Keratinocyte (primary cell): Measurements from ENCODE around the gene DYNC1I1. TPM values are rescaled to one million over a fixed set of nuclear protein-coding genes. Genes with fewer than 3 reads are reported as not detected.

ENCODE experiments used
- DNase-seq: peaks from one replicate; pipeline ENCODE4 v3.0.0-alpha.2; 2011; ENCODE audit warnings: low read depth, missing footprints, low spot score
- FAIRE-seq: peaks from 2 replicates; lab custom pipeline; 2011; peaks lifted over from hg19 to GRCh38; lab: Jason Lieb, UNC
- H2AFZ ChIP-seq: 2 replicates; pipeline ENCODE4 v1.6.0; 2012; ENCODE audit warnings: low read length, control low read depth, inconsistent platforms; ENCODE audit not compliant: control insufficient read depth
- H3K27ac ChIP-seq: 2 replicates; pipeline ENCODE4 v1.5.1; 2011; ENCODE audit warnings: low read length; ENCODE audit not compliant: control insufficient read depth, insufficient read depth
- H3K27me3 ChIP-seq: 3 replicates; pipeline ENCODE4 v1.6.0; 2011; ENCODE audit warnings: low read length; ENCODE audit not compliant: control insufficient read depth, insufficient read depth; ENCODE audit errors: extremely low read depth
- H3K36me3 ChIP-seq, 2 experiments: 2 replicates in 1 of 2; 3 replicates in 1 of 2; pipeline ENCODE4 v1.5.1; 2011; ENCODE audit warnings: low read length in 2 of 2, mild to moderate bottlenecking in 1 of 2; ENCODE audit not compliant: control insufficient read depth in 2 of 2, insufficient read depth in 2 of 2; ENCODE audit errors: extremely low read depth in 1 of 2
- H3K4me1 ChIP-seq: 3 replicates; pipeline ENCODE4 v1.5.1; 2011; ENCODE audit warnings: low read length; ENCODE audit not compliant: control insufficient read depth, insufficient read depth; ENCODE audit errors: extremely low read depth
- H3K4me2 ChIP-seq: 3 replicates; pipeline ENCODE4 v1.6.0; 2011; ENCODE audit warnings: low read depth, low read length; ENCODE audit not compliant: control insufficient read depth, insufficient read depth; ENCODE audit errors: extremely low read depth
- H3K4me3 ChIP-seq, 3 experiments: fragments of 200-600 bp in 1 of 3; sonication (generic) in 1 of 3; 2 replicates in 2 of 3; 3 replicates in 1 of 3; pipeline ENCODE4 v1.5.1; 2011 to 2016; ENCODE audit warnings: low read length in 3 of 3, mild to moderate bottlenecking in 3 of 3, control low read depth in 2 of 3, inconsistent platforms in 1 of 3, low read depth in 1 of 3, mixed read lengths in 1 of 3, mixed run types in 1 of 3, moderate library complexity in 1 of 3; ENCODE audit not compliant: control insufficient read depth in 2 of 3, insufficient read depth in 2 of 3; ENCODE audit errors: extremely low read depth in 1 of 3
- H3K79me2 ChIP-seq: 2 replicates; pipeline ENCODE4 v1.6.0; 2012; ENCODE audit warnings: low read length; ENCODE audit not compliant: control insufficient read depth, insufficient read depth
- H3K9ac ChIP-seq: 3 replicates; pipeline ENCODE4 v1.6.0; 2011; ENCODE audit warnings: low read length; ENCODE audit not compliant: control insufficient read depth, insufficient read depth; ENCODE audit errors: extremely low read depth
- H3K9me1 ChIP-seq: 3 replicates; pipeline ENCODE4 v1.6.0; 2011; ENCODE audit warnings: low read length; ENCODE audit not compliant: control insufficient read depth, insufficient read depth; ENCODE audit errors: extremely low read depth
- H3K9me3 ChIP-seq: 2 replicates; pipeline ENCODE4 v1.5.1; 2012; ENCODE audit warnings: low read depth, low read length; ENCODE audit not compliant: control insufficient read depth
- H4K20me1 ChIP-seq: 3 replicates; pipeline ENCODE4 v1.6.0; 2011; ENCODE audit warnings: low read length; ENCODE audit not compliant: control insufficient read depth, insufficient read depth; ENCODE audit errors: extremely low read depth
- CTCF ChIP-seq, 3 experiments: IDR thresholded peaks in 1 of 3; conservative IDR thresholded peaks in 1 of 3; optimal IDR thresholded peaks in 1 of 3; 2 replicates in 2 of 3; 3 replicates in 1 of 3; pipeline versions ENCODE3 to v1.5.1; 2011; ENCODE audit warnings: low read length in 3 of 3, mild to moderate bottlenecking in 3 of 3, moderate library complexity in 2 of 3, control low read depth in 1 of 3, inconsistent platforms in 1 of 3; ENCODE audit not compliant: insufficient read depth in 2 of 3; ENCODE audit errors: extremely low read depth in 1 of 3
- EZH2 ChIP-seq: IDR thresholded peaks from one replicate; pipeline ENCODE4 v1.6.1; 2012; ENCODE audit warnings: inconsistent platforms, mild to moderate bottlenecking, low read length, moderate library complexity
- dilution Hi-C: fragments of 300-500 bp; cut with MboI; formaldehyde crosslinking; loops from one replicate; pipeline ENCODE4 v1.7.0; 2020; ENCODE audit warnings: low sequenced_read_pairs; ENCODE audit not compliant: extremely low pct_ligation_motif_present
- polyA plus RNA-seq, 5 experiments: library from polyadenylated mRNA; depleted of rRNA in 3 of 5; stranded (reverse) in 3 of 5; stranded (forward) in 1 of 5; unstranded in 1 of 5; fragments of >200 nt; gene quantifications; 1 replicate in 1 of 5; 2 replicates in 3 of 5; 3 replicates in 1 of 5; pipeline versions ENCODE4 v1.2.1 to v1.2.3, GENCODE V29; 2011 to 2012; ENCODE audit warnings: missing spikeins in 2 of 5, low read depth in 1 of 5, low replicate concordance in 1 of 5

DYNC1I1 gene
- polyA plus RNA-seq, 1 donor (not counting 4 experiments of a cell fraction or from before 2014, with no cell fraction given), result 0.10 TPM

GRCh38 chr7:95875519-95875918, 103.2 kb downstream of the DYNC1I1 start:
- Histone ChIP-seq H3K9me1 (no peaks in the 10 kb centered on the region), H3K4me1 (no peaks in the 10 kb centered on the region), H3K9me3 (no peaks in the 10 kb centered on the region), H3K27me3 (no peaks in the 10 kb centered on the region), H3K9ac (no peak overlapping the region), H3K4me3 (no peak overlapping the region), H2AFZ (no peak overlapping the region), H4K20me1 (no peaks in the 10 kb centered on the region), H3K27ac (no peak overlapping the region), H3K36me3 (no peaks in the 10 kb centered on the region), H3K79me2 (no peaks in the 10 kb centered on the region), H3K4me2 (no peak overlapping the region)
- no peak for TF ChIP-seq CTCF (optimal IDR thresholded peaks at IDR 0.05 in 1 of 3, IDR thresholded peaks at IDR 0.05 in 1 of 3, conservative IDR thresholded peaks at IDR 0.05 in 1 of 3; ENCODE audit: extremely low read depth in 1 of 3, insufficient read depth in 2 of 3, low read length in 3 of 3)
- TF ChIP-seq EZH2, result no peak
- no peak for FAIRE-seq
- dilution Hi-C loops, result no loop called here
- DNase-seq, result no peak

GRCh38 chr7:95878677-95879076, 106.3 kb downstream of the DYNC1I1 start:
- dilution Hi-C loops, result no loop called here
- Histone ChIP-seq H3K27me3 (no peaks in the 10 kb centered on the region), H3K27ac (no peak overlapping the region), H3K4me1 (no peaks in the 10 kb centered on the region), H3K4me2 (no peak overlapping the region), H2AFZ (no peak overlapping the region), H3K79me2 (no peaks in the 10 kb centered on the region), H3K9me1 (no peaks in the 10 kb centered on the region), H3K9me3 (no peaks in the 10 kb centered on the region), H3K36me3 (no peaks in the 10 kb centered on the region), H4K20me1 (no peaks in the 10 kb centered on the region), H3K4me3 (no peak overlapping the region), H3K9ac (no peak overlapping the region)
- FAIRE-seq (no peak), DNase-seq (no peak)
- TF ChIP-seq EZH2 (no peak), CTCF (optimal IDR thresholded peaks at IDR 0.05 in 1 of 3, IDR thresholded peaks at IDR 0.05 in 1 of 3, conservative IDR thresholded peaks at IDR 0.05 in 1 of 3; ENCODE audit: extremely low read depth in 1 of 3, insufficient read depth in 2 of 3, low read length in 3 of 3) (no peak)
